Loucy (cell line): ENCODE measurements around the gene ZNF816.

ENCODE experiments used
- H2AFZ ChIP-seq: fragments of 200-600 bp; sonication (generic); 2 replicates; pipeline ENCODE4 v1.6.0; 2016; ENCODE audit warnings: antibody characterized with exemption, mild to moderate bottlenecking, low read length, moderate library complexity
- H3F3A ChIP-seq: fragments of 200-600 bp; 2 replicates; pipeline ENCODE4 v1.6.0; 2016; ENCODE audit warnings: antibody characterized with exemption, low read depth, mild to moderate bottlenecking
- H3K27me3 ChIP-seq: fragments of 200-600 bp; sonication (generic); 2 replicates; pipeline ENCODE4 v1.6.1; 2014; ENCODE audit warnings: low read length, mild to moderate bottlenecking; ENCODE audit not compliant: insufficient read depth, poor library complexity, severe bottlenecking
- H3K36me3 ChIP-seq: fragments of 200-600 bp; sonication (generic); 2 replicates; pipeline ENCODE4 v1.6.1; 2016; ENCODE audit warnings: low read length; ENCODE audit not compliant: insufficient read depth
- H3K4me1 ChIP-seq: fragments of 200-600 bp; sonication (generic); 2 replicates; pipeline ENCODE4 v1.5.1; 2014; ENCODE audit warnings: low read length, mild to moderate bottlenecking; ENCODE audit not compliant: insufficient read depth, poor library complexity, severe bottlenecking
- H3K4me2 ChIP-seq: fragments of 200-600 bp; sonication (generic); 2 replicates; pipeline ENCODE4 v1.6.0; 2014; ENCODE audit warnings: antibody characterized with exemption, low read length, low read depth, mild to moderate bottlenecking; ENCODE audit not compliant: poor library complexity, severe bottlenecking
- H3K4me3 ChIP-seq: fragments of 200-600 bp; sonication (generic); 2 replicates; pipeline ENCODE4 v1.5.1; 2014; ENCODE audit warnings: low read length, mild to moderate bottlenecking, mixed read lengths; ENCODE audit not compliant: poor library complexity, severe bottlenecking
- H3K79me2 ChIP-seq: fragments of 200-600 bp; sonication (generic); 2 replicates; pipeline ENCODE4 v1.6.1; 2014; ENCODE audit warnings: low read length; ENCODE audit not compliant: insufficient read depth
- H3K9ac ChIP-seq: fragments of 200-600 bp; sonication (generic); 2 replicates; pipeline ENCODE4 v1.6.0; 2014; ENCODE audit warnings: mild to moderate bottlenecking, low read depth, low read length, moderate library complexity; ENCODE audit not compliant: poor library complexity, severe bottlenecking
- H3K9me2 ChIP-seq: fragments of 200-600 bp; sonication (generic); replicated peaks from 2 replicates; pipeline ENCODE4 v1.6.1; 2016; ENCODE audit warnings: low read depth, low read length, mixed read lengths
- H3K9me3 ChIP-seq: fragments of 200-600 bp; sonication (generic); 2 replicates; pipeline ENCODE4 v1.6.1; 2014; ENCODE audit warnings: mild to moderate bottlenecking, antibody characterized with exemption, low read length, low read depth; ENCODE audit not compliant: insufficient read depth
- H4K20me1 ChIP-seq: fragments of 200-600 bp; sonication (generic); 2 replicates; pipeline ENCODE4 v1.6.0; 2014; ENCODE audit warnings: antibody characterized with exemption, low read length, mild to moderate bottlenecking; ENCODE audit not compliant: insufficient read depth, poor library complexity, severe bottlenecking
- EZH2phosphoT487 ChIP-seq: fragments of 200-600 bp; IDR thresholded peaks from 2 replicates; pipeline ENCODE4 v1.6.1; 2018; ENCODE audit warnings: antibody characterized with exemption, mild to moderate bottlenecking, moderate library complexity, borderline replicate concordance
- TF ChIP-seq, protein P1 (sequence below): fragments of 200-600 bp; sonication (generic); conservative IDR thresholded peaks from 2 replicates; pipeline ENCODE4 v1.5.1; 2014; ENCODE audit warnings: mild to moderate bottlenecking, antibody characterized with exemption, low read length

Gene ZNF816

DNA sequence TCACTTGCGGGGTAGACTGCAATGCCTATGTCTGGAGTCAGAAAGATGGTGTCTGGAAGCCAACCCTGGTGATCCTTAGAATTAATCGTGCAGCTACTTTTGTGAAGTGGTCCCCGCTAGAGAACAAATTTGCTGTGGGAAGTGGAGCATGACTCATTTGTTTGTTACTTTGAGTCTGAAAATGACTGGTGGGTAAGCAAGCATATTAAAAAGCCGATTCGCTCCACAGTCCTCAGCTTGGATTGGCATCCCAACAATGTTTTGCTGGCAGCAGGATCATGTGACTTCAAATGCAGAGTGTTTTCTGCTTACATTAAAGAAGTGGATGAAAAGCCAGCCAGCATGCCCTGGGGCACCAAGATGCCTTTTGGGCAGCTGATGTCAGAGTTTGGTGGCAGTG, 41.6 kb upstream of the ZNF816 start:
- no peak overlapping the region for H3K4me3 ChIP-seq
- H3K9me3 ChIP-seq: 0 out of 2 replicates have a peak, but pooled peaks cover 2% of the 10 kb centered on the region
- no peaks in the 10 kb centered on the region for H3K36me3 ChIP-seq
- no peaks in the 10 kb centered on the region for H3F3A ChIP-seq
- H3K27me3 ChIP-seq: no peaks in the 10 kb centered on the region
- no peaks in the 10 kb centered on the region for H3K79me2 ChIP-seq
- H3K9ac ChIP-seq: no peak overlapping the region
- H3K4me2 ChIP-seq: no peak overlapping the region
- H3K4me1 ChIP-seq: no peaks in the 10 kb centered on the region
- TF ChIP-seq, protein P1, sequence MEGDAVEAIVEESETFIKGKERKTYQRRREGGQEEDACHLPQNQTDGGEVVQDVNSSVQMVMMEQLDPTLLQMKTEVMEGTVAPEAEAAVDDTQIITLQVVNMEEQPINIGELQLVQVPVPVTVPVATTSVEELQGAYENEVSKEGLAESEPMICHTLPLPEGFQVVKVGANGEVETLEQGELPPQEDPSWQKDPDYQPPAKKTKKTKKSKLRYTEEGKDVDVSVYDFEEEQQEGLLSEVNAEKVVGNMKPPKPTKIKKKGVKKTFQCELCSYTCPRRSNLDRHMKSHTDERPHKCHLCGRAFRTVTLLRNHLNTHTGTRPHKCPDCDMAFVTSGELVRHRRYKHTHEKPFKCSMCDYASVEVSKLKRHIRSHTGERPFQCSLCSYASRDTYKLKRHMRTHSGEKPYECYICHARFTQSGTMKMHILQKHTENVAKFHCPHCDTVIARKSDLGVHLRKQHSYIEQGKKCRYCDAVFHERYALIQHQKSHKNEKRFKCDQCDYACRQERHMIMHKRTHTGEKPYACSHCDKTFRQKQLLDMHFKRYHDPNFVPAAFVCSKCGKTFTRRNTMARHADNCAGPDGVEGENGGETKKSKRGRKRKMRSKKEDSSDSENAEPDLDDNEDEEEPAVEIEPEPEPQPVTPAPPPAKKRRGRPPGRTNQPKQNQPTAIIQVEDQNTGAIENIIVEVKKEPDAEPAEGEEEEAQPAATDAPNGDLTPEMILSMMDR: no peak
- no peak for TF ChIP-seq EZH2phosphoT487
- H2AFZ ChIP-seq: no peak overlapping the region
- no peaks in the 10 kb centered on the region for H4K20me1 ChIP-seq
- H3K9me2 ChIP-seq: no peaks in the 10 kb centered on the region

DNA sequence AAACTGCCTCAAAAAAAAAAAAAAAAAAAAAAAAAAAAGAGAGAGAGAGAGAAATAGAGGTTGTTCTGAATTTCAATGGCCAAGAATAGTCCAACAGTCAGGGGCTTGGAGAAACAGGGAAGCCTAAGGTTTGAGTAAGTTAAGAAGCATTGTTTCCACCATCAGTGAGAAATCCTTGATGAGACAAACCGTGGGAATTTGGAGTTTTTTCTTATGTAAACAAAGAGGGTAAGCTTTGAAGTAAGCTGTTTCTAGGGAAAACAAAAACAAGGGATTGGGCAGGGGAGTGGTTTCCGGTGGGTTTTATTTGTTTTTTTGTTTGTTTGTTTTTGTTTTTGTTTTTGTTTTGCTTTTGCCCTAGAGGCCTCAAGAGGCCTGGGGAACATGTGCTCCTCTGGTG, 39.8 kb upstream of the ZNF816 start:
- no peaks in the 10 kb centered on the region for H4K20me1 ChIP-seq
- H3K4me1 ChIP-seq: no peaks in the 10 kb centered on the region
- TF ChIP-seq EZH2phosphoT487: no peak
- TF ChIP-seq, protein P1: no peak

DNA sequence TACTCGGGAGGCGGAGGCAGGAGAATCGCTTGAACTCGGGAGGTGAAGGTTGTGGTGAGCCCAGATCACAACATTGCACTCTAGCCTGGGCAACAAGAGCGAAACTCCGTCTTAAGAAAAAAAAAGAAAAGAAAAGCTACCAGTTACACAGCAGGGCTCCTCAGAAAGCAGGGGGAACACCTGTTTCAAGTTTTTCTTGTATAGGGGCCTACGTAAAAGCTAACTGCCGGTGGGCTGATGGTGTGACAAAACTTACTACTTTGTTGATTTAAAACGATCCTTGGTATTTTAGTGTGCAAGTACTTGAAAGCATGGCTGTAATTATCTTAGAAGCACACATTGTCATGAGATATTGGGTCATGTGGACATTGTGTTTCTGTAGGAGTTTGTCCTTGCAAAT, 35.3 kb upstream of the ZNF816 start:
- Histone ChIP-seq H3K4me2 (no peak overlapping the region), H3K79me2 (no peaks in the 10 kb centered on the region), H3K27me3 (no peaks in the 10 kb centered on the region), H3K9me3 (no peaks in the 10 kb centered on the region), H3K9me2 (no peaks in the 10 kb centered on the region), H3K4me3 (no peak overlapping the region), H3K36me3 (no peaks in the 10 kb centered on the region), H3K9ac (no peak overlapping the region), H3F3A (no peaks in the 10 kb centered on the region), H3K4me1 (peaks cover 4% of the 10 kb centered on the region), H2AFZ (no peak overlapping the region), H4K20me1 (no peaks in the 10 kb centered on the region)
- TF ChIP-seq EZH2phosphoT487: no peak
- TF ChIP-seq, protein P1: no peak

More for the DNA sequence above, 39.8 kb upstream of the ZNF816 start:
- Histone ChIP-seq H3K4me3 (no peak overlapping the region), H3K79me2 (no peaks in the 10 kb centered on the region), H3K9ac (no peak overlapping the region), H2AFZ (no peak overlapping the region), H3F3A (no peaks in the 10 kb centered on the region), H3K9me2 (no peaks in the 10 kb centered on the region), H3K9me3 (0 out of 2 replicates have a peak, but pooled peaks cover 2% of the 10 kb centered on the region), H3K36me3 (no peaks in the 10 kb centered on the region), H3K4me2 (no peak overlapping the region), H3K27me3 (no peaks in the 10 kb centered on the region)
